AG04450 (cell line): ENCODE data around the gene HLA-DRA. TPM values are rescaled to one million over a fixed set of nuclear protein-coding genes. Genes with fewer than 3 reads are reported as not detected.

Source experiments
- CTCF ChIA-PET: fragments of 300-600, 350-600 bp; formaldehyde crosslinking; extraction: SDS; loops from one replicate; lab custom pipeline; 2022; ENCODE audit warnings: antibody characterized with exemption, inconsistent platforms; lab: Charles Lee
- POLR2A ChIA-PET: fragments of 350-600 bp; formaldehyde crosslinking; extraction: SDS; loops from one replicate; lab custom pipeline; 2021; ENCODE audit warnings: antibody characterized with exemption, inconsistent platforms; lab: Yijun Ruan, JAX
- DNase-seq: peaks from one replicate; pipeline ENCODE4 v3.0.0-alpha.2; 2011; ENCODE audit warnings: low read depth, low spot score
- H3K27ac ChIP-seq: one replicate; pipeline ENCODE4 v1.5.1; 2012; ENCODE audit warnings: low read depth, low read length, control low read depth
- H3K27me3 ChIP-seq: one replicate; pipeline ENCODE4 v1.6.0; 2012; ENCODE audit warnings: low read length; ENCODE audit not compliant: control insufficient read depth, insufficient read depth
- H3K4me3 ChIP-seq: 2 replicates; pipeline ENCODE4 v1.5.1; 2011; ENCODE audit warnings: mild to moderate bottlenecking, low read depth, low read length, control low read depth
- H3K9me3 ChIP-seq: 2 replicates; pipeline ENCODE4 v1.5.1; 2012; ENCODE audit warnings: low read length; ENCODE audit not compliant: control insufficient read depth, insufficient read depth
- CTCF ChIP-seq: IDR thresholded peaks from 2 replicates; pipeline ENCODE4 v1.5.1; 2011; ENCODE audit warnings: low read depth, low read length, control low read depth, inconsistent platforms
- polyA plus RNA-seq: library from polyadenylated mRNA; depleted of rRNA; stranded (reverse); fragments of >200 nt; gene quantifications from 2 replicates; pipeline ENCODE4 v1.2.3, GENCODE V29; 2011; rRNA removed

Gene HLA-DRA
- polyA plus RNA-seq, 1 experiment: not detected

GRCh38 chr6:32488083-32488482 is 48.4 kb downstream of the HLA-DRA start:
- no peak for TF ChIP-seq CTCF
- Histone ChIP-seq H3K4me3 (no peak overlapping the region), H3K27me3 (no peaks in the 10 kb centered on the region), H3K9me3 (no peaks in the 10 kb centered on the region), H3K27ac (no peak overlapping the region)
- POLR2A ChIA-PET: no interaction called here
- CTCF ChIA-PET: no interaction called here
- no peak for DNase-seq

GRCh38 chr6:32491700-32492099 is 52.0 kb downstream of the HLA-DRA start:
- no peak for TF ChIP-seq CTCF
- POLR2A ChIA-PET: no interaction called here
- CTCF ChIA-PET: no interaction called here
- Histone ChIP-seq H3K27me3 (no peaks in the 10 kb centered on the region), H3K4me3 (no peak overlapping the region), H3K27ac (no peak overlapping the region), H3K9me3 (no peaks in the 10 kb centered on the region)
- no peak for DNase-seq

GRCh38 chr6:32492351-32492750 is 52.7 kb downstream of the HLA-DRA start:
- DNase-seq: no peak

More at GRCh38 chr6:32492351-32492750, 52.7 kb downstream of the HLA-DRA start:
- Histone ChIP-seq H3K9me3 (no peaks in the 10 kb centered on the region), H3K4me3 (no peak overlapping the region), H3K27ac (no peak overlapping the region), H3K27me3 (no peaks in the 10 kb centered on the region)
- ChIA-PET CTCF (no interaction called here), POLR2A (no interaction called here)
- no peak for TF ChIP-seq CTCF

Other genes starting within 250 kb of the HLA-DRA start
- 56.5 and 59.2 TPM in 2 replicates for gene PBX2, start 249.7 kb upstream of the HLA-DRA start, polyA plus RNA-seq
- 4.7 and 6.0 TPM in 2 replicates for gene GPSM3, start 247.2 kb upstream of the HLA-DRA start, polyA plus RNA-seq
- 0.37 and 0.55 TPM in 2 replicates for gene NOTCH4, start 215.8 kb upstream of the HLA-DRA start, polyA plus RNA-seq
- gene TSBP1, start 68.0 kb upstream of the HLA-DRA start, polyA plus RNA-seq: not detected in 2 replicates
- not detected in 2 replicates for gene BTNL2, start 32.7 kb upstream of the HLA-DRA start, polyA plus RNA-seq
- gene HLA-DRB5, start 90.4 kb downstream of the HLA-DRA start, polyA plus RNA-seq: not detected in 2 replicates
- gene HLA-DRB1, start 150.0 kb downstream of the HLA-DRA start, polyA plus RNA-seq: not detected in 2 replicates
- gene HLA-DQA1, start 197.5 kb downstream of the HLA-DRA start, polyA plus RNA-seq: not detected in 2 replicates
- gene HLA-DQB1, start 226.8 kb downstream of the HLA-DRA start, polyA plus RNA-seq: not detected in 2 replicates